GM23248 (cell line): Measurements from ENCODE around the gene LYZL6.

ENCODE experiments used
- EZH2 ChIP-seq: fragments of 200-600 bp; sonication (generic); IDR thresholded peaks from 2 replicates; pipeline ENCODE4 v1.6.1; 2018; ENCODE audit warnings: antibody characterized with exemption, mild to moderate bottlenecking; ENCODE audit not compliant: insufficient read depth, poor library complexity, severe bottlenecking
- EZH2phosphoT487 ChIP-seq: fragments of 200-600 bp; sonication (generic); IDR thresholded peaks from 2 replicates; pipeline ENCODE4 v1.6.1; 2018; ENCODE audit warnings: antibody characterized with exemption, moderate library complexity, mild to moderate bottlenecking, low read depth; ENCODE audit not compliant: insufficient read depth

GRCh38 chr17:35943537-35943936 is at the start of gene LYZL6:
- TF ChIP-seq EZH2, result no peak
- no peak for TF ChIP-seq EZH2phosphoT487
